ENCODE results near the gene AFF2. TPM values are rescaled to one million over a fixed set of nuclear protein-coding genes. Genes with fewer than 3 reads are reported as not detected.

AFF2 gene
- total RNA-seq, 1 donor from 2014 or later, result 3.4 TPM

GRCh38 chrX:148872161-148872535, 371.7 kb downstream of the AFF2 start:
- Mint-ChIP-seq H3K36me3 (ENCODE audit: low read depth) (no peaks in the 10 kb centered on the region), H3K27ac (no peak overlapping the region), H3K27me3 (no peaks in the 10 kb centered on the region), H3K4me3 (no peak overlapping the region), H3K4me1 (no peaks in the 10 kb centered on the region), H3K9me3 (no peaks in the 10 kb centered on the region)
- intact Hi-C loops (cut with micrococcal nuclease), result no loop called here
- TF ChIP-seq CTCF (IDR thresholded peaks at IDR 0.05), result no peak
- DNase-seq, result no peak
- CTCF ChIA-PET, result no interaction called here
- ATAC-seq (ENCODE audit: low read depth), result no peak
- POLR2A ChIA-PET, result no interaction called here

- H3K27ac Mint-ChIP-seq, result no peak overlapping the region
- no peaks in the 10 kb centered on the region for H3K9me3 Mint-ChIP-seq
- no peaks in the 10 kb centered on the region for H3K36me3 Mint-ChIP-seq (ENCODE audit: low read depth)
- POLR2A ChIA-PET, result no interaction called here
- no peaks in the 10 kb centered on the region for H3K27me3 Mint-ChIP-seq
- H3K4me3 Mint-ChIP-seq, result no peak overlapping the region
- ATAC-seq (ENCODE audit: low read depth), result no peak
- no peak for DNase-seq
- TF ChIP-seq CTCF (IDR thresholded peaks at IDR 0.05), result no peak
- CTCF ChIA-PET, result no interaction called here
- intact Hi-C loops (cut with micrococcal nuclease), result no loop called here
- H3K4me1 Mint-ChIP-seq, result no peaks in the 10 kb centered on the region
These were observed 372.5 kb downstream of the AFF2 start for GRCh38 chrX:148872881-148873280.

GRCh38 chrX:148874636-148875246, 374.3 kb downstream of the AFF2 start:
- ATAC-seq (ENCODE audit: low read depth) (no peak), DNase-seq (no peak)
- Mint-ChIP-seq H3K27ac (no peak overlapping the region), H3K9me3 (no peaks in the 10 kb centered on the region), H3K27me3 (no peaks in the 10 kb centered on the region), H3K4me3 (no peak overlapping the region), H3K4me1 (no peaks in the 10 kb centered on the region), H3K36me3 (ENCODE audit: low read depth) (no peaks in the 10 kb centered on the region)
- intact Hi-C loops (cut with micrococcal nuclease), result no loop called here
- ChIA-PET POLR2A (no interaction called here), CTCF (no interaction called here)
- TF ChIP-seq CTCF (IDR thresholded peaks at IDR 0.05), result no peak

GRCh38 chrX:148878371-148878770, 378.0 kb downstream of the AFF2 start:
- Mint-ChIP-seq H3K36me3 (ENCODE audit: low read depth) (no peaks in the 10 kb centered on the region), H3K27ac (no peak overlapping the region), H3K27me3 (no peaks in the 10 kb centered on the region), H3K4me3 (no peak overlapping the region), H3K9me3 (no peaks in the 10 kb centered on the region), H3K4me1 (no peaks in the 10 kb centered on the region)
- DNase-seq (no peak), ATAC-seq (ENCODE audit: low read depth) (no peak)
- ChIA-PET POLR2A (no interaction called here), CTCF (no interaction called here)
- intact Hi-C loops (cut with micrococcal nuclease), result no loop called here
- TF ChIP-seq CTCF (IDR thresholded peaks at IDR 0.05), result no peak

- DNase-seq (no peak), ATAC-seq (ENCODE audit: low read depth) (no peak)
- no peaks in the 10 kb centered on the region for H3K9me3 Mint-ChIP-seq
- no peaks in the 10 kb centered on the region for H3K4me1 Mint-ChIP-seq
- CTCF ChIA-PET, result no interaction called here
- intact Hi-C loops (cut with micrococcal nuclease), result no loop called here
- no peak overlapping the region for H3K4me3 Mint-ChIP-seq
- H3K36me3 Mint-ChIP-seq (ENCODE audit: low read depth), result no peaks in the 10 kb centered on the region
- POLR2A ChIA-PET, result no interaction called here
- no peaks in the 10 kb centered on the region for H3K27me3 Mint-ChIP-seq
- no peak overlapping the region for H3K27ac Mint-ChIP-seq
- no peak for TF ChIP-seq CTCF (IDR thresholded peaks at IDR 0.05)
These were observed 384.8 kb downstream of the AFF2 start for GRCh38 chrX:148885203-148885602.
